ENCODE measurements around the gene FBXO10.

DNA sequence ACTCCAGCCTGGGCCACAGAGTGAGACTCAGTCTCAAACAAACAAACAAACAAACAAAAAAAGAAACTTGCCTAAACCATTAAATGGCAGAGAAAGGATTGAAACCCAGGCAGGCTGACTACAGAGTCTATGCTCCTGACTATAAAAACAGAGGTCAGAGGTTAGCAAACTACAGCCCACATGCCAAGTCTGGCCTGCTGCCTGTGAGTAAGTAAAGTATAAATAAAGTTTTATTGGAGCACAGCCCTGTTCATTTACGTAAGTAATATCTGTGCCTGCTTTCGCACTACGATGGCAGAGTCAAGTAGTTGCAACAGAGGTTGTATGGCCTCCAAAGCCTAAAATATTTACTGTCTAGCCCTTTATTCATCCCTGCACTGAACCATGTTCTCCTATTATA, 78.9 kb downstream of the FBXO10 start:
- TF ChIP-seq, protein P1, sequence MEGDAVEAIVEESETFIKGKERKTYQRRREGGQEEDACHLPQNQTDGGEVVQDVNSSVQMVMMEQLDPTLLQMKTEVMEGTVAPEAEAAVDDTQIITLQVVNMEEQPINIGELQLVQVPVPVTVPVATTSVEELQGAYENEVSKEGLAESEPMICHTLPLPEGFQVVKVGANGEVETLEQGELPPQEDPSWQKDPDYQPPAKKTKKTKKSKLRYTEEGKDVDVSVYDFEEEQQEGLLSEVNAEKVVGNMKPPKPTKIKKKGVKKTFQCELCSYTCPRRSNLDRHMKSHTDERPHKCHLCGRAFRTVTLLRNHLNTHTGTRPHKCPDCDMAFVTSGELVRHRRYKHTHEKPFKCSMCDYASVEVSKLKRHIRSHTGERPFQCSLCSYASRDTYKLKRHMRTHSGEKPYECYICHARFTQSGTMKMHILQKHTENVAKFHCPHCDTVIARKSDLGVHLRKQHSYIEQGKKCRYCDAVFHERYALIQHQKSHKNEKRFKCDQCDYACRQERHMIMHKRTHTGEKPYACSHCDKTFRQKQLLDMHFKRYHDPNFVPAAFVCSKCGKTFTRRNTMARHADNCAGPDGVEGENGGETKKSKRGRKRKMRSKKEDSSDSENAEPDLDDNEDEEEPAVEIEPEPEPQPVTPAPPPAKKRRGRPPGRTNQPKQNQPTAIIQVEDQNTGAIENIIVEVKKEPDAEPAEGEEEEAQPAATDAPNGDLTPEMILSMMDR (IDR thresholded peaks at IDR 0.05 in 4 of 5, conservative IDR thresholded peaks at IDR 0.05 in 1 of 5), result no peak
- TF ChIP-seq POLR2A (IDR thresholded peaks at IDR 0.05), result no peak

Data from gastrocnemius medialis (tissue), 4 donors.